Measurements from ENCODE around the gene VPS45.

DNA sequence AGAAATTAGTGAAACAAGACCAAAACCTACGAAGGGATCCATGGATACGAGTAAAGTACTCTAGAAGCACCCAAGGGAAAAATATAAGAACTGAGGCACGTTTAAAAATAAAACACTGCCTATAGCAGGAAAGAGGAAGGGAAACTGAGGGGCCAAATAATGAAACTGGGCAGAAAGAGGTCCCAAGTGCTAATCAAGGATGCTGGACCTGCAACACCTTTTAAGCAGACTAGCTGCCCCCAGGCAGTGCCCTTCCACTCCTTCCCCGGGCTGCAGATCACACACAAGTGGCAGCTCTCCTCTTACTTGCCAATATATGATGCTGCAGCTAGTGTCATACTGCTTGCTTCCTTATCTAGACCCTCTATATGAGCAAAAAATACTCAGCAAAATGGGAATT, 49.4 kb upstream of the VPS45 start:
- TF ChIP-seq, protein P1, sequence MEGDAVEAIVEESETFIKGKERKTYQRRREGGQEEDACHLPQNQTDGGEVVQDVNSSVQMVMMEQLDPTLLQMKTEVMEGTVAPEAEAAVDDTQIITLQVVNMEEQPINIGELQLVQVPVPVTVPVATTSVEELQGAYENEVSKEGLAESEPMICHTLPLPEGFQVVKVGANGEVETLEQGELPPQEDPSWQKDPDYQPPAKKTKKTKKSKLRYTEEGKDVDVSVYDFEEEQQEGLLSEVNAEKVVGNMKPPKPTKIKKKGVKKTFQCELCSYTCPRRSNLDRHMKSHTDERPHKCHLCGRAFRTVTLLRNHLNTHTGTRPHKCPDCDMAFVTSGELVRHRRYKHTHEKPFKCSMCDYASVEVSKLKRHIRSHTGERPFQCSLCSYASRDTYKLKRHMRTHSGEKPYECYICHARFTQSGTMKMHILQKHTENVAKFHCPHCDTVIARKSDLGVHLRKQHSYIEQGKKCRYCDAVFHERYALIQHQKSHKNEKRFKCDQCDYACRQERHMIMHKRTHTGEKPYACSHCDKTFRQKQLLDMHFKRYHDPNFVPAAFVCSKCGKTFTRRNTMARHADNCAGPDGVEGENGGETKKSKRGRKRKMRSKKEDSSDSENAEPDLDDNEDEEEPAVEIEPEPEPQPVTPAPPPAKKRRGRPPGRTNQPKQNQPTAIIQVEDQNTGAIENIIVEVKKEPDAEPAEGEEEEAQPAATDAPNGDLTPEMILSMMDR (IDR thresholded peaks at IDR 0.05; ENCODE audit: low read depth, low read length, missing input control): no peak
- TF ChIP-seq, protein P2, sequence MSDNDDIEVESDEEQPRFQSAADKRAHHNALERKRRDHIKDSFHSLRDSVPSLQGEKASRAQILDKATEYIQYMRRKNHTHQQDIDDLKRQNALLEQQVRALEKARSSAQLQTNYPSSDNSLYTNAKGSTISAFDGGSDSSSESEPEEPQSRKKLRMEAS (IDR thresholded peaks at IDR 0.05): no peak
- TF ChIP-seq RAD21 (IDR thresholded peaks at IDR 0.05): no peak
- no peak for TF ChIP-seq YY1 (IDR thresholded peaks at IDR 0.05)
- TF ChIP-seq, protein P3, sequence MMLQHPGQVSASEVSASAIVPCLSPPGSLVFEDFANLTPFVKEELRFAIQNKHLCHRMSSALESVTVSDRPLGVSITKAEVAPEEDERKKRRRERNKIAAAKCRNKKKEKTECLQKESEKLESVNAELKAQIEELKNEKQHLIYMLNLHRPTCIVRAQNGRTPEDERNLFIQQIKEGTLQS (IDR thresholded peaks at IDR 0.05): no peak
- TF ChIP-seq, protein P4, sequence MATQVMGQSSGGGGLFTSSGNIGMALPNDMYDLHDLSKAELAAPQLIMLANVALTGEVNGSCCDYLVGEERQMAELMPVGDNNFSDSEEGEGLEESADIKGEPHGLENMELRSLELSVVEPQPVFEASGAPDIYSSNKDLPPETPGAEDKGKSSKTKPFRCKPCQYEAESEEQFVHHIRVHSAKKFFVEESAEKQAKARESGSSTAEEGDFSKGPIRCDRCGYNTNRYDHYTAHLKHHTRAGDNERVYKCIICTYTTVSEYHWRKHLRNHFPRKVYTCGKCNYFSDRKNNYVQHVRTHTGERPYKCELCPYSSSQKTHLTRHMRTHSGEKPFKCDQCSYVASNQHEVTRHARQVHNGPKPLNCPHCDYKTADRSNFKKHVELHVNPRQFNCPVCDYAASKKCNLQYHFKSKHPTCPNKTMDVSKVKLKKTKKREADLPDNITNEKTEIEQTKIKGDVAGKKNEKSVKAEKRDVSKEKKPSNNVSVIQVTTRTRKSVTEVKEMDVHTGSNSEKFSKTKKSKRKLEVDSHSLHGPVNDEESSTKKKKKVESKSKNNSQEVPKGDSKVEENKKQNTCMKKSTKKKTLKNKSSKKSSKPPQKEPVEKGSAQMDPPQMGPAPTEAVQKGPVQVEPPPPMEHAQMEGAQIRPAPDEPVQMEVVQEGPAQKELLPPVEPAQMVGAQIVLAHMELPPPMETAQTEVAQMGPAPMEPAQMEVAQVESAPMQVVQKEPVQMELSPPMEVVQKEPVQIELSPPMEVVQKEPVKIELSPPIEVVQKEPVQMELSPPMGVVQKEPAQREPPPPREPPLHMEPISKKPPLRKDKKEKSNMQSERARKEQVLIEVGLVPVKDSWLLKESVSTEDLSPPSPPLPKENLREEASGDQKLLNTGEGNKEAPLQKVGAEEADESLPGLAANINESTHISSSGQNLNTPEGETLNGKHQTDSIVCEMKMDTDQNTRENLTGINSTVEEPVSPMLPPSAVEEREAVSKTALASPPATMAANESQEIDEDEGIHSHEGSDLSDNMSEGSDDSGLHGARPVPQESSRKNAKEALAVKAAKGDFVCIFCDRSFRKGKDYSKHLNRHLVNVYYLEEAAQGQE (IDR thresholded peaks at IDR 0.05): no peak
- no peak for TF ChIP-seq GABPA (IDR thresholded peaks at IDR 0.05 in 1 of 2, conservative IDR thresholded peaks at IDR 0.05 in 1 of 2)
- TF ChIP-seq FOXA1 (IDR thresholded peaks at IDR 0.05): no peak
- TF ChIP-seq SP1 (IDR thresholded peaks at IDR 0.05): no peak
- TF ChIP-seq FOXA2 (IDR thresholded peaks at IDR 0.05): no peak
- no peak for TF ChIP-seq EGR1 (IDR thresholded peaks at IDR 0.05; ENCODE audit: low read depth in 2 of 2)
- no peak for TF ChIP-seq HNF4A (conservative IDR thresholded peaks at IDR 0.05)
